Ectodermal cell (in vitro differentiated cells): ENCODE results near the gene IKBKG.

ENCODE experiments used
- H3K27ac ChIP-seq: 2 replicates; pipeline ENCODE4 v1.7.0; 2013; ENCODE audit warnings: mild to moderate bottlenecking, low read depth, low read length; ENCODE audit not compliant: insufficient read depth, poor library complexity, severe bottlenecking
- H3K27me3 ChIP-seq: 2 replicates; pipeline ENCODE4 v1.7.0; 2013; ENCODE audit warnings: mild to moderate bottlenecking, low read length; ENCODE audit not compliant: insufficient read depth, control insufficient read depth, poor library complexity, severe bottlenecking
- H3K36me3 ChIP-seq: one replicate; pipeline ENCODE4 v1.7.0; 2013; ENCODE audit warnings: low read length; ENCODE audit not compliant: control insufficient read depth, insufficient read depth
- H3K4me1 ChIP-seq: one replicate; pipeline ENCODE4 v1.7.0; 2013; ENCODE audit warnings: low read length; ENCODE audit not compliant: control insufficient read depth, insufficient read depth
- H3K4me3 ChIP-seq: 2 replicates; pipeline ENCODE4 v1.7.0; 2013; ENCODE audit warnings: low read depth, low read length, control low read depth; ENCODE audit not compliant: insufficient read depth
- H3K9me3 ChIP-seq: 2 replicates; pipeline ENCODE4 v1.7.0; 2013; ENCODE audit warnings: mild to moderate bottlenecking, low read length, moderate library complexity; ENCODE audit not compliant: control insufficient read depth
- WGBS, 2 experiments: methylation state at CpG; one replicate each; pipeline ENCODE4 v1.1.7; 2013; ENCODE audit warnings: missing lambda C conversion rate in 2 of 2; 5-methylcytosine and 5-hydroxymethylcytosine counted together

The IKBKG gene

GRCh38 chrX:154594491-154594890, 47.1 kb downstream of the IKBKG start:
- H3K36me3 ChIP-seq: no peaks in the 10 kb centered on the region
- H3K4me1 ChIP-seq: no peaks in the 10 kb centered on the region
- H3K27me3 ChIP-seq: no peaks in the 10 kb centered on the region
- H3K27ac ChIP-seq: no peak overlapping the region
- H3K4me3 ChIP-seq: no peak overlapping the region
- WGBS, 2 experiments: 96 to 98% methylated on average over 4 of the region's 4 CpGs
- no peaks in the 10 kb centered on the region for H3K9me3 ChIP-seq

- Histone ChIP-seq H3K4me1 (no peaks in the 10 kb centered on the region), H3K4me3 (no peak overlapping the region), H3K36me3 (no peaks in the 10 kb centered on the region), H3K27ac (no peak overlapping the region), H3K27me3 (no peaks in the 10 kb centered on the region), H3K9me3 (no peaks in the 10 kb centered on the region)
- WGBS, 2 experiments: 100% methylated on average over 1 of the region's 2 CpGs; no CpG with 5 or more reads in 1 of the 2 experiments
Observed at GRCh38 chrX:154595559-154596249, 48.3 kb downstream of the IKBKG start.

- Histone ChIP-seq H3K36me3 (no peaks in the 10 kb centered on the region), H3K4me1 (no peaks in the 10 kb centered on the region), H3K27ac (no peak overlapping the region), H3K9me3 (no peaks in the 10 kb centered on the region), H3K27me3 (no peaks in the 10 kb centered on the region), H3K4me3 (no peak overlapping the region)
- 0 to 7% methylated on average over 3 of the region's 3 CpGs for WGBS, 2 experiments
Observed at GRCh38 chrX:154596290-154596929, 49.0 kb downstream of the IKBKG start.

GRCh38 chrX:154597221-154597620, 49.8 kb downstream of the IKBKG start:
- H3K4me3 ChIP-seq: no peak overlapping the region
- no peaks in the 10 kb centered on the region for H3K4me1 ChIP-seq
- WGBS, 2 experiments: 94 to 96% methylated on average over 12 of the region's 12 CpGs
- no peaks in the 10 kb centered on the region for H3K27me3 ChIP-seq
- H3K27ac ChIP-seq: no peak overlapping the region
- no peaks in the 10 kb centered on the region for H3K9me3 ChIP-seq
- no peaks in the 10 kb centered on the region for H3K36me3 ChIP-seq

- H3K4me1 ChIP-seq: no peaks in the 10 kb centered on the region
- WGBS, 2 experiments: 90 to 99% methylated on average over 5 of the region's 8 CpGs
- H3K9me3 ChIP-seq: no peaks in the 10 kb centered on the region
- no peak overlapping the region for H3K27ac ChIP-seq
- H3K27me3 ChIP-seq: no peaks in the 10 kb centered on the region
- no peaks in the 10 kb centered on the region for H3K36me3 ChIP-seq
- H3K4me3 ChIP-seq: no peak overlapping the region
Observed at GRCh38 chrX:154598656-154599055, 51.2 kb downstream of the IKBKG start.

- no peak overlapping the region for H3K27ac ChIP-seq
- no peaks in the 10 kb centered on the region for H3K27me3 ChIP-seq
- H3K36me3 ChIP-seq: no peaks in the 10 kb centered on the region
- 92 to 97% methylated on average over 14 of the region's 14 CpGs for WGBS, 2 experiments
- no peak overlapping the region for H3K4me3 ChIP-seq
- H3K4me1 ChIP-seq: no peaks in the 10 kb centered on the region
- H3K9me3 ChIP-seq: no peaks in the 10 kb centered on the region
Observed at GRCh38 chrX:154599531-154599930, 52.1 kb downstream of the IKBKG start.

GRCh38 chrX:154600759-154601374, 53.4 kb downstream of the IKBKG start:
- Histone ChIP-seq H3K27me3 (no peaks in the 10 kb centered on the region), H3K36me3 (no peaks in the 10 kb centered on the region), H3K4me1 (no peaks in the 10 kb centered on the region), H3K4me3 (no peak overlapping the region), H3K27ac (no peak overlapping the region), H3K9me3 (no peaks in the 10 kb centered on the region)
- 89 to 91% methylated on average over 15 of the region's 15 CpGs for WGBS, 2 experiments

GRCh38 chrX:154602226-154602625, 54.8 kb downstream of the IKBKG start:
- no peaks in the 10 kb centered on the region for H3K9me3 ChIP-seq
- WGBS, 2 experiments: 73 to 79% methylated on average over 13 of the region's 13 CpGs

GRCh38 chrX:154602766-154603437, 55.5 kb downstream of the IKBKG start:
- Histone ChIP-seq H3K27ac (no peak overlapping the region), H3K27me3 (no peaks in the 10 kb centered on the region), H3K36me3 (no peaks in the 10 kb centered on the region), H3K4me3 (no peak overlapping the region), H3K4me1 (no peaks in the 10 kb centered on the region), H3K9me3 (no peaks in the 10 kb centered on the region)
- WGBS, 2 experiments: 91 to 92% methylated on average over 18 of the region's 18 CpGs

More at GRCh38 chrX:154602226-154602625, 54.8 kb downstream of the IKBKG start:
- Histone ChIP-seq H3K4me1 (no peaks in the 10 kb centered on the region), H3K4me3 (no peak overlapping the region), H3K27ac (no peak overlapping the region), H3K36me3 (no peaks in the 10 kb centered on the region), H3K27me3 (no peaks in the 10 kb centered on the region)
